GM18909 (cell line): Measurements from ENCODE around the gene HDGFL2.

Experiments
- ATAC-seq: cut with Tn5 transposase; IDR thresholded peaks from one replicate; pipeline ENCODE4 v1.9.1; 2021; ENCODE audit warnings: mild to moderate bottlenecking; ENCODE audit not compliant: unreplicated experiment, poor library complexity

The HDGFL2 gene

GRCh38 chr19:4548238-4548584 is 76.1 kb downstream of the HDGFL2 start:
- no peak for ATAC-seq

GRCh38 chr19:4550018-4550417 is 77.9 kb downstream of the HDGFL2 start:
- no peak for ATAC-seq

- no peak for ATAC-seq
Measured at GRCh38 chr19:4550479-4551050, 78.5 kb downstream of the HDGFL2 start.
